H1 (cell line): Measurements from ENCODE around the gene CAMK2A. TPM values are rescaled to one million over a fixed set of nuclear protein-coding genes. Genes with fewer than 3 reads are reported as not detected.

Experiments used
- CTCF ChIA-PET: fragments of 300-600 bp; sonication (Branson Sonifier 250); formaldehyde crosslinking; loops from one replicate; lab custom pipeline; 2021; ENCODE audit not compliant: partially characterized antibody; lab: Charles Lee
- POLR2A ChIA-PET: fragments of 300-600 bp; sonication (Branson Sonifier 250); formaldehyde crosslinking; loops from one replicate; lab custom pipeline; 2021; ENCODE audit warnings: inconsistent platforms; ENCODE audit not compliant: partially characterized antibody; lab: Charles Lee
- DNase-seq, 2 experiments: peaks; one replicate each; pipeline versions ENCODE4 v3.0.0 to v3.0.0-alpha.2; 2010 to 2022; ENCODE audit warnings: low spot score in 2 of 2, low read depth in 1 of 2, mixed read lengths in 1 of 2
- FAIRE-seq: peaks from 2 replicates; lab custom pipeline; 2011; peaks lifted over from hg19 to GRCh38; lab: Jason Lieb, UNC
- H2AFZ ChIP-seq: 2 replicates; pipeline ENCODE4 v1.8.1; 2012; ENCODE audit warnings: low read length, inconsistent platforms
- H2AK5ac ChIP-seq: 2 replicates; pipeline ENCODE4 v1.6.1; 2013; ENCODE audit warnings: low read depth, low read length
- H2BK120ac ChIP-seq: replicated peaks from 2 replicates; pipeline ENCODE3; 2013; ENCODE audit warnings: low read depth, low read length, inconsistent platforms
- H2BK12ac ChIP-seq: 2 replicates; pipeline ENCODE4 v1.6.1; 2013; ENCODE audit warnings: low read depth, low read length
- H2BK15ac ChIP-seq: 2 replicates; pipeline ENCODE4 v1.6.1; 2013; ENCODE audit warnings: low read length
- H2BK20ac ChIP-seq: 2 replicates; pipeline ENCODE4 v1.6.1; 2013; ENCODE audit warnings: low read length
- H2BK5ac ChIP-seq: 2 replicates; pipeline ENCODE4 v1.6.1; 2013; ENCODE audit warnings: low read depth, low read length
- H3K14ac ChIP-seq: 2 replicates; pipeline ENCODE4 v1.6.1; 2013; ENCODE audit warnings: inconsistent platforms; ENCODE audit not compliant: insufficient read length
- H3K18ac ChIP-seq: 2 replicates; pipeline ENCODE4 v1.6.1; 2013; ENCODE audit warnings: low read length; ENCODE audit errors: extremely low read depth
- H3K23ac ChIP-seq: 2 replicates; pipeline ENCODE4 v1.6.1; 2013; ENCODE audit warnings: inconsistent platforms; ENCODE audit not compliant: insufficient read length
- H3K23me2 ChIP-seq: 2 replicates; pipeline ENCODE4 v1.6.1; 2013; ENCODE audit warnings: low read depth, low read length
- H3K27ac ChIP-seq: 2 replicates; pipeline ENCODE4 v1.6.1; 2011; ENCODE audit warnings: low read depth, low read length, inconsistent platforms
- H3K27me3 ChIP-seq, 4 experiments: replicated peaks in 1 of 4; 1 replicate in 1 of 4; 2 replicates in 3 of 4; pipeline versions ENCODE4 v1.6.1 to v1.8.1; 2011 to 2013; ENCODE audit warnings: low read length in 3 of 4, mild to moderate bottlenecking in 3 of 4, inconsistent platforms in 2 of 4, mixed read lengths in 2 of 4, moderate library complexity in 1 of 4; ENCODE audit not compliant: control insufficient read depth in 3 of 4, insufficient read depth in 3 of 4; ENCODE audit errors: extremely low read depth in 1 of 4
- H3K36me3 ChIP-seq, 4 experiments: 2 replicates each; pipeline versions ENCODE4 v1.6.1 to v1.8.1; 2011 to 2013; ENCODE audit warnings: mild to moderate bottlenecking in 4 of 4, low read length in 3 of 4, moderate library complexity in 2 of 4, control low read depth in 1 of 4, inconsistent platforms in 1 of 4; ENCODE audit not compliant: insufficient read depth in 4 of 4, control insufficient read depth in 2 of 4
- H3K4ac ChIP-seq: replicated peaks from 2 replicates; pipeline ENCODE3; 2013; ENCODE audit warnings: low read length, low read depth, mixed read lengths, inconsistent platforms; ENCODE audit not compliant: insufficient read length
- H3K4me1 ChIP-seq, 4 experiments: replicated peaks in 1 of 4; 1 replicate in 1 of 4; 2 replicates in 3 of 4; pipeline versions ENCODE4 v1.6.1 to v1.8.1; 2011 to 2013; ENCODE audit warnings: low read length in 3 of 4, inconsistent platforms in 2 of 4, mixed read lengths in 1 of 4; ENCODE audit not compliant: insufficient read depth in 4 of 4, control insufficient read depth in 3 of 4
- H3K4me2 ChIP-seq, 2 experiments: 2 replicates each; pipeline versions ENCODE4 v1.6.1 to v1.8.1; 2011 to 2013; ENCODE audit warnings: low read depth in 2 of 2, low read length in 2 of 2, control low read depth in 1 of 2, inconsistent platforms in 1 of 2, mild to moderate bottlenecking in 1 of 2; ENCODE audit not compliant: insufficient read depth in 1 of 2
- H3K4me3 ChIP-seq, 4 experiments: fragments of 200-600, 300-600 bp in 1 of 4; sonication (generic), shearing (Covaris generic), sonication (Bioruptor Twin) in 1 of 4; 2 replicates each; pipeline versions ENCODE4 v1.5.1 to v1.8.1; 2011 to 2016; ENCODE audit warnings: low read length in 4 of 4, low read depth in 3 of 4, control low read depth in 2 of 4, inconsistent platforms in 2 of 4, mild to moderate bottlenecking in 2 of 4, mixed read lengths in 1 of 4, moderate library complexity in 1 of 4; ENCODE audit not compliant: insufficient read depth in 2 of 4; ENCODE audit errors: extremely low read depth in 1 of 4
- H3K56ac ChIP-seq: replicated peaks from 2 replicates; pipeline ENCODE3; 2013; ENCODE audit warnings: low read depth, mild to moderate bottlenecking, mixed read lengths, low read length, inconsistent platforms; ENCODE audit not compliant: insufficient read length
- H3K79me1 ChIP-seq: 2 replicates; pipeline ENCODE4 v1.6.1; 2013; ENCODE audit warnings: low read depth, low read length, control low read depth
- H3K79me2 ChIP-seq, 2 experiments: 2 replicates each; pipeline versions ENCODE4 v1.6.1 to v1.8.1; 2012 to 2013; ENCODE audit warnings: low read length in 2 of 2, mild to moderate bottlenecking in 2 of 2, inconsistent platforms in 1 of 2; ENCODE audit not compliant: insufficient read depth in 2 of 2, control insufficient read depth in 1 of 2
- H3K9ac ChIP-seq, 4 experiments: replicated peaks in 1 of 4; 1 replicate in 1 of 4; 2 replicates in 3 of 4; pipeline versions ENCODE4 v1.6.1 to v1.8.1; 2011 to 2013; ENCODE audit warnings: low read depth in 3 of 4, low read length in 3 of 4, control low read depth in 2 of 4, mild to moderate bottlenecking in 2 of 4, moderate library complexity in 2 of 4, inconsistent platforms in 1 of 4; ENCODE audit errors: extremely low read depth in 1 of 4
- H3K9me3 ChIP-seq, 2 experiments: 2 replicates each; pipeline versions ENCODE4 v1.6.1 to v1.8.1; 2012 to 2013; ENCODE audit warnings: mild to moderate bottlenecking in 2 of 2, moderate library complexity in 2 of 2, control low read depth in 1 of 2, inconsistent platforms in 1 of 2, low read depth in 1 of 2, low read length in 1 of 2, mixed read lengths in 1 of 2; ENCODE audit not compliant: insufficient read depth in 2 of 2
- H4K20me1 ChIP-seq, 2 experiments: replicated peaks in 1 of 2; 2 replicates each; pipeline versions ENCODE3 to v1.8.1; 2011 to 2013; ENCODE audit warnings: inconsistent platforms in 2 of 2, low read length in 2 of 2, mild to moderate bottlenecking in 1 of 2; ENCODE audit not compliant: insufficient read depth in 2 of 2, control insufficient read depth in 1 of 2
- H4K5ac ChIP-seq: 2 replicates; pipeline ENCODE4 v1.6.1; 2013; ENCODE audit warnings: low read length, low read depth, mixed read lengths, inconsistent platforms; ENCODE audit not compliant: insufficient read length
- H4K8ac ChIP-seq: 2 replicates; pipeline ENCODE4 v1.8.0; 2013; ENCODE audit warnings: mild to moderate bottlenecking, moderate library complexity, low read length, inconsistent platforms; ENCODE audit not compliant: insufficient read depth; ENCODE audit errors: extremely low read depth
- H4K91ac ChIP-seq: replicated peaks from 2 replicates; pipeline ENCODE3; 2013; ENCODE audit warnings: low read length, mixed read lengths, inconsistent platforms; ENCODE audit not compliant: insufficient read length
- BACH1 ChIP-seq: IDR thresholded peaks from 2 replicates; pipeline ENCODE4 v1.6.1; 2012; ENCODE audit warnings: low read length, improper control_type of control experiment
- CREB1 ChIP-seq: IDR thresholded peaks from 2 replicates; pipeline ENCODE4 v1.6.1; 2012; ENCODE audit warnings: inconsistent platforms
- CTBP2 ChIP-seq: IDR thresholded peaks from 2 replicates; pipeline ENCODE4 v1.7.0; 2011; ENCODE audit warnings: borderline replicate concordance, mild to moderate bottlenecking, moderate library complexity, mixed read lengths, low read length; ENCODE audit not compliant: insufficient read depth, insufficient read length
- JUN ChIP-seq: IDR thresholded peaks from 2 replicates; pipeline ENCODE4 v1.6.1; 2011; ENCODE audit warnings: low read depth, mild to moderate bottlenecking, improper control_type of control experiment, low read length
- KDM5A ChIP-seq: fragments of 200-600 bp; IDR thresholded peaks from 2 replicates; pipeline ENCODE4 v1.7.1; 2012; ENCODE audit warnings: mild to moderate bottlenecking, low read length, inconsistent platforms, mixed read lengths
- SP2 ChIP-seq: IDR thresholded peaks from 2 replicates; pipeline ENCODE4 v1.6.1; 2012; ENCODE audit warnings: mild to moderate bottlenecking, low read length, inconsistent platforms
- WGBS, 2 experiments: shearing (Covaris generic) in 1 of 2; methylation state at CpG; one replicate each; pipeline versions ENCODE4 v1.1.6 to v1.1.7; 2013 to 2015; ENCODE audit warnings: low lambda C conversion rate in 2 of 2, mixed read lengths in 2 of 2, inconsistent platforms in 1 of 2, low coverage in 1 of 2, missing lambda C conversion rate in 1 of 2; ENCODE audit not compliant: insufficient replicate concordance in 2 of 2, insufficient coverage in 1 of 2, insufficient read length in 1 of 2; ENCODE audit errors: extremely low coverage in 1 of 2, missing lambda C conversion rate in 1 of 2; 5-methylcytosine and 5-hydroxymethylcytosine counted together
- polyA plus RNA-seq, 7 experiments: library from polyadenylated mRNA; depleted of rRNA in 3 of 7; stranded (reverse) in 5 of 7; unstranded in 2 of 7; fragments of >200 nt in 5 of 7; fragments of 200-250 nt in 2 of 7; gene quantifications; 1 replicate in 5 of 7; 2 replicates in 1 of 7; 4 replicates in 1 of 7; pipeline versions ENCODE4 v1.2.1 to v1.2.3, GENCODE V29; 2011 to 2013; ENCODE audit warnings: missing spikeins in 2 of 7, mixed read lengths in 2 of 7
- total RNA-seq: library from RNA; stranded (reverse); fragmentation: NEBNext Ultra II Directional; extraction: Animal tissue kit (Norgen Biotek cat#: 25700); gene quantifications from 2 replicates; pipeline ENCODE4 v1.2.1, GENCODE V29; 2021

Gene CAMK2A
- total and polyA plus RNA-seq, 2 of the 8 experiments (the other 6 are each of a cell fraction or from before 2014, with no cell fraction given): 0.20 to 0.28 TPM

GRCh38 chr5:150244209-150244608 lies 45.4 kb downstream of the CAMK2A start:
- no peak for DNase-seq
- no peak overlapping the region for H3K9ac ChIP-seq
- no peak overlapping the region for H3K4me2 ChIP-seq
- no peaks in the 10 kb centered on the region for H3K79me1 ChIP-seq
- no peak overlapping the region for H2AFZ ChIP-seq
- no peak overlapping the region for H2BK20ac ChIP-seq
- no peaks in the 10 kb centered on the region; the same call in 1 of the 2 replicates for H3K23me2 ChIP-seq
- H4K8ac ChIP-seq: 0 out of 2 replicates have a peak overlapping the region, but pooled peaks have one; percentile 36
- no peak overlapping the region for H3K4ac ChIP-seq
- no peak overlapping the region for H3K56ac ChIP-seq
- CTCF ChIA-PET: interaction anchor here (1.0 to 2.2 kb wide), 5 partner anchors 10 to 154 kb away, joined by 3 to 8 read pairs (median 3); no protein-coding TSS in a partner anchor
- no peak overlapping the region for H3K27ac ChIP-seq
- H2BK12ac ChIP-seq: no peak overlapping the region
- no peaks in the 10 kb centered on the region for H3K36me3 ChIP-seq
- FAIRE-seq: no peak
- H2BK5ac ChIP-seq: no peak overlapping the region
- H4K5ac ChIP-seq: no peak overlapping the region
- H2BK120ac ChIP-seq: no peak overlapping the region
- H3K14ac ChIP-seq: no peak overlapping the region
- POLR2A ChIA-PET: no interaction called here
- no peak overlapping the region for H2BK15ac ChIP-seq
- no peak overlapping the region for H3K23ac ChIP-seq
- no peaks in the 10 kb centered on the region for H3K27me3 ChIP-seq
- no peaks in the 10 kb centered on the region for H3K9me3 ChIP-seq
- no peak overlapping the region for H4K91ac ChIP-seq
- H3K4me1 ChIP-seq: 0 out of 7 replicates have a peak, but pooled peaks cover 0 to 2% (median 0%) of the 10 kb centered on the region in 4 experiments
- H2AK5ac ChIP-seq: no peak overlapping the region
- no peak overlapping the region for H3K18ac ChIP-seq
- H3K4me3 ChIP-seq: no peak overlapping the region
- H4K20me1 ChIP-seq: no peaks in the 10 kb centered on the region
- 81% methylated on average over 7 of the region's 7 CpGs; no CpG with 5 or more reads in 1 of the 2 experiments for WGBS, 2 experiments
- H3K79me2 ChIP-seq: no peaks in the 10 kb centered on the region
- no peak for TF ChIP-seq KDM5A
- TF ChIP-seq SP2: no peak
- TF ChIP-seq CTBP2: no peak
- no peak for TF ChIP-seq BACH1
- no peak for TF ChIP-seq CREB1
- TF ChIP-seq JUN: no peak
